Dendritic cell treated with granulocyte-macrophage colony-stimulating factor and Interleukin-4, amounts not matched to agents 40 ng/mL and 50 ng/mL, for 4 days (primary cell): ENCODE measurements around the gene PPIH.
"Not testable (repeated sequence)": the region's sequence is repeated elsewhere in the genome, so short reads cannot be mapped to it uniquely, and the experiment has no call there.

Source experiments
- H3K27ac Mint-ChIP-seq: one replicate; pipeline ENCODE4 v1.8.0; 2022; ENCODE audit warnings: mild to moderate bottlenecking, mixed read lengths
- H3K27me3 Mint-ChIP-seq: one replicate; pipeline ENCODE4 v1.8.0; 2022; ENCODE audit warnings: mild to moderate bottlenecking, mixed read lengths
- H3K36me3 Mint-ChIP-seq: one replicate; pipeline ENCODE4 v1.8.0; 2022; ENCODE audit warnings: low read depth, mixed read lengths
- H3K4me1 Mint-ChIP-seq: one replicate; pipeline ENCODE4 v1.8.0; 2022; ENCODE audit warnings: low read depth, mixed read lengths
- H3K4me3 Mint-ChIP-seq: one replicate; pipeline ENCODE4 v1.8.0; 2022; ENCODE audit warnings: mild to moderate bottlenecking, moderate library complexity, mixed read lengths
- H3K9me3 Mint-ChIP-seq: one replicate; pipeline ENCODE4 v1.8.0; 2022; ENCODE audit warnings: mixed read lengths
- intact Hi-C: fragments of 100-400 bp; cut with micrococcal nuclease; formaldehyde crosslinking; loops from one replicate; pipeline ENCODE4 v1.15.0; 2022

Gene PPIH

GRCh38 chr1:42725820-42726219 lies 67.6 kb downstream of the PPIH start:
- H3K4me3 Mint-ChIP-seq, H3K27me3 Mint-ChIP-seq, H3K27ac Mint-ChIP-seq, intact Hi-C loops, H3K4me1 Mint-ChIP-seq, H3K36me3 Mint-ChIP-seq, H3K9me3 Mint-ChIP-seq: not testable (repeated sequence)
